ENCODE data around the gene SIVA1. TPM values are rescaled to one million over a fixed set of nuclear protein-coding genes. Genes with fewer than 3 reads are reported as not detected.

The SIVA1 gene
- total RNA-seq, 1 donor from 2014 or later = 30.5 TPM

- H3K36me3 Mint-ChIP-seq (ENCODE audit: unreplicated experiment) = no peaks in the 10 kb centered on the region
- peaks cover 5% of the 10 kb centered on the region for H3K9me3 Mint-ChIP-seq (ENCODE audit: unreplicated experiment)
- no peak for TF ChIP-seq CTCF (IDR thresholded peaks at IDR 0.05; ENCODE audit: partially characterized antibody, unreplicated experiment)
- DNase-seq = no peak
- peaks cover 2% of the 10 kb centered on the region for H3K4me1 Mint-ChIP-seq (ENCODE audit: low read depth, unreplicated experiment)
- H3K4me3 Mint-ChIP-seq (ENCODE audit: unreplicated experiment) = no peak overlapping the region
- no peak overlapping the region for H3K27ac Mint-ChIP-seq (ENCODE audit: unreplicated experiment)
- peaks cover 11% of the 10 kb centered on the region for H3K27me3 Mint-ChIP-seq (ENCODE audit: unreplicated experiment)
These were observed 28.5 kb upstream of the SIVA1 start for GRCh38 chr14:104724407-104724980.

- Mint-ChIP-seq H3K36me3 (ENCODE audit: unreplicated experiment) (no peaks in the 10 kb centered on the region), H3K4me3 (ENCODE audit: unreplicated experiment) (peak overlapping the region; percentile 52), H3K27ac (ENCODE audit: unreplicated experiment) (no peak overlapping the region), H3K9me3 (ENCODE audit: unreplicated experiment) (peaks cover 6% of the 10 kb centered on the region), H3K4me1 (ENCODE audit: low read depth, unreplicated experiment) (peaks cover 2% of the 10 kb centered on the region), H3K27me3 (ENCODE audit: unreplicated experiment) (peaks cover 11% of the 10 kb centered on the region)
- TF ChIP-seq CTCF (IDR thresholded peaks at IDR 0.05; ENCODE audit: partially characterized antibody, unreplicated experiment) = no peak
- peak; percentile 60 for DNase-seq
These were observed 27.8 kb upstream of the SIVA1 start for GRCh38 chr14:104724981-104725771.

GRCh38 chr14:104725772-104726548 lies 27.0 kb upstream of the SIVA1 start:
- Mint-ChIP-seq H3K9me3 (ENCODE audit: unreplicated experiment) (peaks cover 8% of the 10 kb centered on the region), H3K4me3 (ENCODE audit: unreplicated experiment) (no peak overlapping the region)

GRCh38 chr14:104726600-104727451 lies 26.1 kb upstream of the SIVA1 start:
- TF ChIP-seq CTCF (IDR thresholded peaks at IDR 0.05; ENCODE audit: partially characterized antibody, unreplicated experiment) = no peak
- Mint-ChIP-seq H3K4me1 (ENCODE audit: low read depth, unreplicated experiment) (peaks cover 2% of the 10 kb centered on the region), H3K4me3 (ENCODE audit: unreplicated experiment) (no peak overlapping the region), H3K27ac (ENCODE audit: unreplicated experiment) (no peak overlapping the region), H3K9me3 (ENCODE audit: unreplicated experiment) (peaks cover 8% of the 10 kb centered on the region), H3K27me3 (ENCODE audit: unreplicated experiment) (peaks cover 9% of the 10 kb centered on the region), H3K36me3 (ENCODE audit: unreplicated experiment) (no peaks in the 10 kb centered on the region)
- DNase-seq = no peak

More at GRCh38 chr14:104725772-104726548, 27.0 kb upstream of the SIVA1 start:
- peak; percentile 10 for TF ChIP-seq CTCF (IDR thresholded peaks at IDR 0.05; ENCODE audit: partially characterized antibody, unreplicated experiment)
- Mint-ChIP-seq H3K27ac (ENCODE audit: unreplicated experiment) (no peak overlapping the region), H3K27me3 (ENCODE audit: unreplicated experiment) (peaks cover 11% of the 10 kb centered on the region), H3K36me3 (ENCODE audit: unreplicated experiment) (no peaks in the 10 kb centered on the region), H3K4me1 (ENCODE audit: low read depth, unreplicated experiment) (peaks cover 2% of the 10 kb centered on the region)
- no peak for DNase-seq
